ENCODE measurements around the gene SDR39U1. TPM values are rescaled to one million over a fixed set of nuclear protein-coding genes. Genes with fewer than 3 reads are reported as not detected.

Gene SDR39U1
- total RNA-seq, 3 donors from 2014 or later, result 43.3 to 64.1 (median 47.1) TPM

GRCh38 chr14:24403294-24403998 is 39.1 kb downstream of the SDR39U1 start:
- no peaks in the 10 kb centered on the region for H3K36me3 ChIP-seq (ENCODE audit: low read depth)
- intact Hi-C loops (cut with DNase I, micrococcal nuclease), result no loop called here
- no peak for ATAC-seq
- H3K9me3 ChIP-seq, result no peaks in the 10 kb centered on the region
- peaks cover 9% of the 10 kb centered on the region for H3K4me1 ChIP-seq (ENCODE audit: low read depth)
- H3K4me3 ChIP-seq, result no peak overlapping the region
- DNase-seq, result no peak
- TF ChIP-seq CTCF (IDR thresholded peaks at IDR 0.05), result no peak

GRCh38 chr14:24401810-24402702 is 40.5 kb downstream of the SDR39U1 start:
- ATAC-seq, result no peak
- Histone ChIP-seq H3K4me1 (ENCODE audit: low read depth) (peaks cover 18% of the 10 kb centered on the region), H3K36me3 (ENCODE audit: low read depth) (no peaks in the 10 kb centered on the region), H3K9me3 (no peaks in the 10 kb centered on the region), H3K4me3 (no peak overlapping the region)
- DNase-seq, result no peak
- intact Hi-C loops (cut with DNase I, micrococcal nuclease), result no loop called here
- no peak for TF ChIP-seq CTCF (IDR thresholded peaks at IDR 0.05)

- intact Hi-C loops (cut with DNase I, micrococcal nuclease), result no loop called here
- H3K9me3 ChIP-seq, result no peaks in the 10 kb centered on the region
- no peaks in the 10 kb centered on the region for H3K36me3 ChIP-seq (ENCODE audit: low read depth)
- no peak for ATAC-seq
- no peak overlapping the region for H3K4me3 ChIP-seq
- H3K4me1 ChIP-seq (ENCODE audit: low read depth), result peaks cover 18% of the 10 kb centered on the region
- DNase-seq, result no peak
- TF ChIP-seq CTCF (IDR thresholded peaks at IDR 0.05), result no peak
These were observed 42.4 kb downstream of the SDR39U1 start for GRCh38 chr14:24399999-24400718.

GRCh38 chr14:24399447-24399822 is 43.1 kb downstream of the SDR39U1 start:
- Histone ChIP-seq H3K4me3 (peak overlapping the region; percentile 36), H3K9me3 (no peaks in the 10 kb centered on the region), H3K4me1 (ENCODE audit: low read depth) (peaks cover 18% of the 10 kb centered on the region), H3K36me3 (ENCODE audit: low read depth) (no peaks in the 10 kb centered on the region)
- ATAC-seq (peak; percentile 65), DNase-seq (peak; percentile 51 to 60 (median 56))
- TF ChIP-seq CTCF (IDR thresholded peaks at IDR 0.05), result no peak
- intact Hi-C loops (cut with DNase I, micrococcal nuclease), result no loop called here

- Histone ChIP-seq H3K4me1 (ENCODE audit: low read depth) (peaks cover 18% of the 10 kb centered on the region), H3K9me3 (no peaks in the 10 kb centered on the region), H3K4me3 (peak within 1 kb of the TSS; percentile 36), H3K36me3 (ENCODE audit: low read depth) (no peaks in the 10 kb centered on the region)
- TF ChIP-seq CTCF (IDR thresholded peaks at IDR 0.05), result no peak
- DNase-seq (peak; percentile 62 to 76 (median 75)), ATAC-seq (peak; percentile 80)
- intact Hi-C loops (cut with DNase I, micrococcal nuclease), result no loop called here
These were observed 43.7 kb downstream of the SDR39U1 start, which contains the start of gene NYNRIN for GRCh38 chr14:24398653-24399446. NYNRIN (plus strand) TSS chr14:24399003; CDS start chr14:24399247, 244 bp downstream.

Measured in mucosa of descending colon (tissue), 3 donors.